ENCODE results near the gene KRT40. TPM values are rescaled to one million over a fixed set of nuclear protein-coding genes. Genes with fewer than 3 reads are reported as not detected.

Gene KRT40
- total and polyA plus RNA-seq, 2 of the 8 experiments (the other 6 are each of a cell fraction or from before 2014, with no cell fraction given), result not detected

GRCh38 chr17:40950176-40950575 lies 34.0 kb downstream of the KRT40 start:
- H3K36me3 ChIP-seq (ENCODE audit: control insufficient read depth in 2 of 4, insufficient read depth in 4 of 4, low read length in 3 of 4), result no peaks in the 10 kb centered on the region
- no peak overlapping the region for H3K4me3 ChIP-seq (ENCODE audit: extremely low read depth in 1 of 4, insufficient read depth in 2 of 4, low read depth in 3 of 4, low read length in 4 of 4)
- H3K27ac ChIP-seq (ENCODE audit: low read depth, low read length), result no peak overlapping the region
- H4K8ac ChIP-seq (ENCODE audit: extremely low read depth, insufficient read depth, low read length), result no peak overlapping the region
- no peaks in the 10 kb centered on the region for H3K79me1 ChIP-seq (ENCODE audit: low read depth, low read length)
- no peak overlapping the region for H3K14ac ChIP-seq (ENCODE audit: insufficient read length)
- H2BK12ac ChIP-seq (ENCODE audit: low read depth, low read length), result no peak overlapping the region
- DNase-seq (ENCODE audit: low read depth in 1 of 2, low spot score in 2 of 2) (no peak), FAIRE-seq (no peak)
- no peak overlapping the region for H3K56ac ChIP-seq (replicated peaks; ENCODE audit: insufficient read length, low read depth, low read length)
- ChIA-PET CTCF (ENCODE audit: partially characterized antibody) (interaction anchor here (1.0 kb wide), 1 partner anchor 8 kb away, joined by 4 read pairs; no protein-coding TSS in a partner anchor), POLR2A (ENCODE audit: partially characterized antibody) (no interaction called here)
- H3K4me1 ChIP-seq (replicated peaks in 1 of 4; ENCODE audit: control insufficient read depth in 3 of 4, insufficient read depth in 4 of 4, low read length in 3 of 4), result no peaks in the 10 kb centered on the region
- no peak overlapping the region for H4K5ac ChIP-seq (ENCODE audit: insufficient read length, low read depth, low read length)
- H3K79me2 ChIP-seq (ENCODE audit: control insufficient read depth in 1 of 2, insufficient read depth in 2 of 2, low read length in 2 of 2), result no peaks in the 10 kb centered on the region
- H3K23ac ChIP-seq (ENCODE audit: insufficient read length), result no peak overlapping the region
- H2BK20ac ChIP-seq (ENCODE audit: low read length), result no peak overlapping the region
- no peaks in the 10 kb centered on the region for H3K9me3 ChIP-seq (ENCODE audit: insufficient read depth in 2 of 2, low read depth in 1 of 2, low read length in 1 of 2)
- H3K4me2 ChIP-seq (ENCODE audit: insufficient read depth in 1 of 2, low read depth in 2 of 2, low read length in 2 of 2), result no peak overlapping the region
- H2AK5ac ChIP-seq (ENCODE audit: low read depth, low read length), result no peak overlapping the region
- H3K4ac ChIP-seq (replicated peaks; ENCODE audit: insufficient read length, low read depth, low read length), result no peak overlapping the region
- no peak overlapping the region for H3K18ac ChIP-seq (ENCODE audit: extremely low read depth, low read length)
- H2BK5ac ChIP-seq (ENCODE audit: low read depth, low read length), result no peak overlapping the region
- no peak overlapping the region for H3K9ac ChIP-seq (replicated peaks in 1 of 4; ENCODE audit: extremely low read depth in 1 of 4, low read depth in 3 of 4, low read length in 3 of 4)
- no peaks in the 10 kb centered on the region for H3K27me3 ChIP-seq (replicated peaks in 1 of 4; ENCODE audit: control insufficient read depth in 3 of 4, extremely low read depth in 1 of 4, insufficient read depth in 3 of 4, low read length in 3 of 4)
- WGBS, 2 experiments (ENCODE audit: extremely low coverage in 1 of 2, insufficient coverage in 1 of 2, insufficient read length in 1 of 2, insufficient replicate concordance in 2 of 2, low coverage in 1 of 2, low lambda C conversion rate in 2 of 2, missing lambda C conversion rate in 1 of 2), result 93% methylated on average over 7 of the region's 7 CpGs; no CpG with 5 or more reads in 1 of the 2 experiments
- no peaks in the 10 kb centered on the region for H4K20me1 ChIP-seq (replicated peaks in 1 of 2; ENCODE audit: control insufficient read depth in 1 of 2, insufficient read depth in 2 of 2, low read length in 2 of 2)
- no peaks in the 10 kb centered on the region for H3K23me2 ChIP-seq (ENCODE audit: low read depth, low read length)
- H2BK15ac ChIP-seq (ENCODE audit: low read length), result no peak overlapping the region
- no peak overlapping the region for H2BK120ac ChIP-seq (replicated peaks; ENCODE audit: low read depth, low read length)
- H4K91ac ChIP-seq (replicated peaks; ENCODE audit: insufficient read length, low read length), result no peak overlapping the region
- no peak overlapping the region; the same call in 1 of the 2 replicates for H2AFZ ChIP-seq (ENCODE audit: low read length)
- TF ChIP-seq CBX8 (IDR thresholded peaks at IDR 0.05; ENCODE audit: borderline replicate concordance, low read depth, low read length), result no peak
- no peak for TF ChIP-seq BRCA1 (IDR thresholded peaks at IDR 0.05; ENCODE audit: low read depth, low read length)
- TF ChIP-seq SP4 (IDR thresholded peaks at IDR 0.05; ENCODE audit: low read length), result no peak

Data from H1 (cell line).